ENCODE measurements around the gene VPS37B.

VPS37B gene

DNA sequence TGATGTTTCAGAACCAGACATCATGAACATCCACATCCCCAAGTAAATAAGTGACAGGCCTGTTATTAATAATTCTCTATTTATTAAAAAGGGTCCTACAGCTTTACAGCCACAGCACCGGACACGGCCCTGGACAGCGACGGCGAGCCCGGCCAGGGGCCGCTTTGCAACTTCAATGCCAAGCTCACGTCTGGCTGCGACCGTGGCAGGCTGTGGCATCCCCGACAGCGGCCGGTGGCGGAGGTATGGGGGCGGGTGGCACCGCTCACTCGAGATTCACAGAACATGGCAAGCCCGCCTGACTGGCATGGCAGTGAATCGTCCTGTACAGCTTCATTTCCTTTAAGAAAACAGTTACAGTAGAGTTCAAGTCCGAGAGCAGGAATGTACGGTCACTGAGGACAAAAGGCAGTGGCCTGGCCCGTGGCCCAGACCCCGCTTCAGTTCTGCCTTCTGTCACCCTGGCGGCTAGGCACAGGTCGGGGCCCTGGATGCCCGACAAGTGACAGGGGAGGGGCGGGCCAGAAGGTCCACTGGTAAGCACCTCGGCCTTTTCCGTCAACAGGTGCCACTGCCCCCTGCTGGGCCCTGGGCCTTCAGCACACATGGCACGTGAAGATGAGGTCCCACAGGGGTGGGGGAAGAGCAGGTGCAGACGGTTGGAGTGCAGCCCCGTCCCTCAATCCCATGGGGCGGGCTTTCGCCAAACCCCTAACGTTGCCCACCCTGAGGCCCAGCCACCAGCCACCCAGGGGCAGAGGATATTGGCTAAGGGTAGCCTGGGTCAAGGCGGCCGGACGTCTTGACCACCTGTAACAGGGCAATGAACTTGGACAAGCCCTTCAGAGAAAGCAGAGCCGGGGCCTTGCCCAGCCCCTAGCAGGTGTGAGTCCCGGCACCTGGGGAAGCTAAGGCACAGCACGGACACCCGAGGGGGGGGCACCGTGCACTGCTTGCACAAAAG is 30.4 kb downstream of the VPS37B start:
- no peak for DNase-seq (ENCODE audit: low spot score)

DNA sequence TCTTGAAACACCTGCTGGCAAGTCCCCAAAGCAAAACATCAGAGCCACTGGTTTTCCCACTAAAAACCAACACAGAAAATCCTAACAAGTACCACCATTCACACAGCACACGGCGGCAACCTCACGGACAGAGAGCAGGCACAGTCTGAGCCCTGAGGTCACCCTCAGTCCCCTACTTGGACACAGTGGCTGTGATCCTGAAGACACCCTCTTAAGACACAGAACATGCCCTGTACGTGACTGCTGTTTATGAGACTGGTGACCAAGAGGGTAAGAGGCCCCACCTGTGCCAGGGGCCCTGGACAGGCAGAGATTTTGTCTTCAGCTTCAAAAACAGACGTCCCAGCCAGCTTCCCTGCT is 31.1 kb downstream of the VPS37B start:
- no peak for DNase-seq (ENCODE audit: low spot score)

DNA sequence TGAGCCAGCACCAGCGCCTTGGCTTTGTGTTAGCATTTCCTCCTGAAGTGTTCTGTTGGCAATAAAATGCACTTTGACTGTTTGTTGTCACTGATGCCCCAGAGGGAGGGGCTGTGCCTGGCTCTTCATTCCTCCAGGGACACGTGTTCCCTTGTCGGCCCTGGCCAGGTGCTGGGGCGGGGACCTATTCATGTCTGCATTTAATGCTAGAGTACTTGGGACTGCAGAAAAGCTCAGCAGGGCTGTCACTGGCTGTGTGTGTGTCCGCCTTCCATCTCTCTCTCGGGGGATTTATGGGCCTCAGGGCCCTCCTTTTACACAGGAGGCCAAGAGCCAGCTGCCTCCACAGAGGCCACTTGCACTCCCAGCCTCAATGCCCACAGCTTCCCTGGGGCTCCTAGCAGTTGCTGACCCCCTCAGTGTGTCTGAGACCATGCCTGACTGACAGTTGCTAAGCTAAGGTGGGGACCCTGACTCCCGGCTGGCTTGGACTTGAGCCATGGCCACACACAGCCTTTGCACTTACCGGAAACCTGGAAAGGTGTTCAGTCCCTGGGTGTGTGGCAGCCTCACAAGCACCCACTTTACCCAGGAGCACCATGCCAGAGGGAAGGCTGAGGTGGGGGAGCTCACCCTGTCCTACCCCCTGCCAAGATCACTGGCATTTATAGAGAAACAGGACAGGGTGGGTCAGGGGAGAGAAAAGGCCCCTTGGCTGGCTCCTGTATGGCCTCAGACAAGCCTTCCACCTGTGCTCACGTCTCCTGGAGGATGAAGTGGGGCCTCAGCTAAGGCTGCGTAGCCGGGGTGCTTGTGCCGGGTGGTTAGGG is 32.8 kb downstream of the VPS37B start:
- no peak for DNase-seq (ENCODE audit: low spot score)

DNA sequence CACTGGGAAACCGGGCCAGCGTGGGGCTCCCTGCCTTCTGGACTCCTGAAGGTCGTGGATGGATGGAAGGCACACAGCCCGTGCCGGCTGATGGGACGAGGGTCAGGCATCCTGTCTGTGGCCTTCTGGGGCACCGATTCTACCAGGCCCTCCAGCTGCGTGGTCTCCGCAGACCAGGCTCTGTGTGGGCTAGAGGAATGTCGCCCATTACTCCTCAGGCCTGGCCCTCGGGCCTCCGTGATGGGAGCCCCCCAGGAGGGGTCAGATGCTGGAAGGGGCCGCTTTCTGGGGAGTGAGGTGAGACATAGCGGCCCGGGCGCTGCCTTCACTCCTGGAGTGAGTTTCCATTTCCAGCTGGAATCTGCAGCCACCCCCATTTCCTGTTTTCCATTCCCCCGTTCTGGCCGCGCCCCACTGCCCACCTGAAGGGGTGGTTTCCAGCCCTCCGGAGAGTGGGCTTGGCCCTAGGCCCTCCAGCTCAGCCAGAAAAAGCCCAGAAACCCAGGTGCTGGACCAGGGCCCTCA is 33.8 kb downstream of the VPS37B start:
- DNase-seq (ENCODE audit: low spot score) = no peak

DNA sequence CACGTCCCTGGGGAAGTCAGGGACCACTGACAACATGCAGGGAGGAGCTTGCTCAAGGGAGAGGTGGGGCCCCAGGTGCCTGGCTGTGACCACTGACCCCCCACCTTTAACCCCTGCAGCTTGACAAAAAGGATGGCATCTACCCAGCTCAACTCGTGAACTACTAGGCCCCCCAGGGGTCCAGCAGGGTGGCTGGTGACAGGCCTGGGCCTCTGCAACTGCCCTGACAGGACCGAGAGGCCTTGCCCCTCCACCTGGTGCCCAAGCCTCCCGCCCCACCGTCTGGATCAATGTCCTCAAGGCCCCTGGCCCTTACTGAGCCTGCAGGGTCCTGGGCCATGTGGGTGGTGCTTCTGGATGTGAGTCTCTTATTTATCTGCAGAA is 34.3 kb downstream of the VPS37B start:
- no peak for DNase-seq (ENCODE audit: low spot score)

DNA sequence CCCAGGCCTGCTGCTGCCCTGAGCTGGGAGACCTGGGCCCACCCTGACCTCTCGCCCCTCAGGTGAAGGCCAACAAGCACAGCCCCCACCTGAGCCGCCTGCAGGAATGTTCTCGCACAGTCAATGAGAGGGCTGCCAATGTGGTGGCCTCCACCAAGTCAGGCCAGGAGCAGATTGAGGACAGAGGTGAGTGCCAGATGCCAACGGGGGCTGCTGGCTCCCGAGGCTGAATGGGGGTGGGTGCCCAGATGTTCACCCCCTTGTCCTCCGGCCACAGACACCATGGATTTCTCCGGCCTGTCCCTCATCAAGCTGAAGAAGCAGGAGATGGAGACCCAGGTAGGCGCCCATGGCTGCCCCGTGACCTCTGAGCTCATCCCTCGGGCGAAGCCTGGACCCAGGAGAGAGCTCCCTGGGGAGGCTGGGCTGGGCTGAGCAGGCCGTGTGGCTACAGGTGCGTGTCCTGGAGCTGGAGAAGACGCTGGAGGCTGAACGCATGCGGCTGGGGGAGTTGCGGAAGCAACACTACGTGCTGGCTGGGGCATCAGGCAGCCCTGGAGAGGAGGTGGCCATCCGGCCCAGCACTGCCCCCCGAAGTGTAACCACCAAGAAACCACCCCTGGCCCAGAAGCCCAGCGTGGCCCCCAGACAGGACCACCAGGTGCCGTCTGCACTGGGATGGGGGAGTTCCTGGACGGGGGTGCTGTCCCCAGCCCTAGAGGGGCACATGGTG is 34.9 kb downstream of the VPS37B start:
- no peak for DNase-seq (ENCODE audit: low spot score)

DNA sequence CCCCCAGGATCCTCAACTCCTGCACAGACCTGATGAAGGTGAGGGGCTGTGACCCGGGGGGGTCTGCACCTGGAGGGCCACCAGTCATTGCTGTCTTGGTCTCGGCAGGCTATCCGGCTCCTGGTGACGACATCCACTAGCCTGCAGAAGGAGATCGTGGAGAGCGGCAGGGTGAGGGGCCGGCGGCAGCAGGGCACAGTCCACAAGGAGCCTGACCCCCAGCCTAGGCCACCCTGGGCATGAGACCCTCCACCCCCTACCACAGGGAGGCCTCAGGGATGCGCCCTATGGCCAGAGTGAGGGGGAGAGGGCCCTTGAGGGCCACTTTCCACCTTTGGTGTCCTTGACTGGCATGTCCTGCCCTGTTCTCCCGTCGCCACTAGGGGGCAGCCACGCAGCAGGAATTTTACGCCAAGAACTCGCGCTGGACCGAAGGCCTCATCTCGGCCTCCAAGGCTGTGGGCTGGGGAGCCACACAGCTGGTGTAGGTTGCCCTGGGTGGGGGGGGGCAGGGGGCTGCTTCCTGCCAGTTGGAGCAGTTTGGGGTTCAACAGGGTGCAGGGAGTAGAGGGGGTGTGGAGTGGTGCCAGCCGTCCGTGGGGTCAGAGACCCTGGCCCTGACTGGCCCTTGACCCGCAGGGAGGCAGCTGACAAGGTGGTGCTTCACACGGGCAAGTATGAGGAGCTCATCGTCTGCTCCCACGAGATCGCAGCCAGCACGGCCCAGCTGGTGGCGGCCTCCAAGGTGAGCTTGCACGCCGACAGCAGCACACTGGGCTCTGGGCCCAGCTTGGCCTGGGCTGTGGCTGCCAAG is 35.7 kb downstream of the VPS37B start:
- peak; percentile 67 for DNase-seq (ENCODE audit: low spot score)

DNA sequence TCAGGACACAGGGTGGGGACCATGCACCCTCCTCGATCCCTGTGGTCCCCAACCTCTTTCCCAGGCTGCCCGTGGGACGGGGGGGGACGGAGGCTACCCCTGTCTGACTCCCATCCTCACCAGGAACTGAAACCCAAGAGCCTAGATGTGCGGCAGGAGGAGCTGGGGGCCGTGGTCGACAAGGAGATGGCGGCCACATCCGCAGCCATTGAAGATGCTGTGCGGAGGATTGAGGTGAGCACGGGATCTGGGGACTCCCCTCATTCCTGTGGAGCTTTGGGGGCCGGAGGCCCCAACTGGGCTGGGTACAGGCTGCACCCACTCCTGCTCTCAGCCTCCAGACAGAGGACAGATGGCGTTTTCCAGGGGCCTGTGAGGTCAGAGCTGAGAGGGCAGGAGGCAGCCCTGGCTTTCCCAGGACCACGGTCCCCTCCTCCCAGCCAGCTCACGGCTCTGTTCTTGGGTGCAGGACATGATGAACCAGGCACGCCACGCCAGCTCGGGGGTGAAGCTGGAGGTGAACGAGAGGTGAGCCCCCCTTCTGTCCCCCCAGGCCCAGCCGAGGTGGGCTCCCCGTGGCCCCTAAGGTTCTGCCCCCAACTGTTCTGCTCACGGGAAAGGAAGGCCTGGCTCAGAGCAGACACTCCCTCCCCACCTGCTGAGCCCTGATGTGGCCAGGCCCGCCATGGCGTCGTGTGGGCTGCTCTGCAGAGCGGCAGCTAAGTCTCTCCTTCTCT is 36.5 kb downstream of the VPS37B start:
- DNase-seq (ENCODE audit: low spot score) = no peak

DNA sequence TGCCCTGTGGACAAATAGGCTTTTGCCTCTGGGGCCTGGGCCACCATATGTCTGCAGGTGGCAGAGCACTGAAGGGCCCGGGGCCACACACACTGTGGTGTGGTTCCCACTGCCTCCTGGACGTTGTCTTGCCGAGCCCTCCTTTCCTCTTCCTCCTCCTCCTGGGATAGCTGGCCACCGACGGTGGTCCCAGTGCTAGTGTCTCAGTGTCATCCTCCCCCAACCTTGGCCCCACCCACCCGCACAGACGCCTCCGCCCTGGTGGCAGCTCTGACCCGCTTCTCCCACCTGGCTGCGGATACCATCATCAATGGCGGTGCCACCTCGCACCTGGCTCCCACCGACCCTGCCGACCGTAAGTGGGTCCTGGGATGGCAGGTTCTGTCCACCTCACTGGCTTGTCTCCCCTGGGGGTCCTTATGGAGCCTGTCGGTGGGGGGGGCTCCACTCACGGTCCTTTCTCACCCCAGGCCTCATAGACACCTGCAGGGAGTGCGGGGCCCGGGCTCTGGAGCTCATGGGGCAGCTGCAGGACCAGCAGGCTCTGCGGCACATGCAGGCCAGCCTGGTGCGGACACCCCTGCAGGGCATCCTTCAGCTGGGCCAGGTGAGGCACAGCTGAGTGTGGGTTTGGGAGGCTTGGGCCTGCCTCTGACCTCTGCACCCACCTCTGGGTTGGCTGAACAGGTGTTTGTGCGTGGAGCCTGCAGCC is 37.2 kb downstream of the VPS37B start:
- no peak for DNase-seq (ENCODE audit: low spot score)

DNA sequence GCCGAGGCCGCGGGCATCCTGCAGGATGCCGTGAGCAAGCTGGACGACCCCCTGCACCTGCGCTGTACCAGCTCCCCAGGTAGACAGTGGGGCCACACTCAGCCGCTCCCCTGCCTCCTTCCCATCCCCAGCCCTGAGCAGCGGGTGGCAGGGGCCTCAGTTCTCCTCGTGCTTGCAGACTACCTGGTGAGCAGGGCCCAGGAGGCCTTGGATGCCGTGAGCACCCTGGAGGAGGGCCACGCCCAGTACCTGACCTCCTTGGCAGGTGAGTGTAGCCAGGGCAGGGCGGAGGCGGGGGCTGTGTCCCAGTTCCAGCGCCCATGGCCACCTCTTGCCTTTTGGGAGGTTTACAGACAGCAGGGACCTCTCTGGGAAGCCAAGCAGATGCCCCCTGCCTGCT is 37.8 kb downstream of the VPS37B start:
- DNase-seq (ENCODE audit: low spot score) = no peak

DNA sequence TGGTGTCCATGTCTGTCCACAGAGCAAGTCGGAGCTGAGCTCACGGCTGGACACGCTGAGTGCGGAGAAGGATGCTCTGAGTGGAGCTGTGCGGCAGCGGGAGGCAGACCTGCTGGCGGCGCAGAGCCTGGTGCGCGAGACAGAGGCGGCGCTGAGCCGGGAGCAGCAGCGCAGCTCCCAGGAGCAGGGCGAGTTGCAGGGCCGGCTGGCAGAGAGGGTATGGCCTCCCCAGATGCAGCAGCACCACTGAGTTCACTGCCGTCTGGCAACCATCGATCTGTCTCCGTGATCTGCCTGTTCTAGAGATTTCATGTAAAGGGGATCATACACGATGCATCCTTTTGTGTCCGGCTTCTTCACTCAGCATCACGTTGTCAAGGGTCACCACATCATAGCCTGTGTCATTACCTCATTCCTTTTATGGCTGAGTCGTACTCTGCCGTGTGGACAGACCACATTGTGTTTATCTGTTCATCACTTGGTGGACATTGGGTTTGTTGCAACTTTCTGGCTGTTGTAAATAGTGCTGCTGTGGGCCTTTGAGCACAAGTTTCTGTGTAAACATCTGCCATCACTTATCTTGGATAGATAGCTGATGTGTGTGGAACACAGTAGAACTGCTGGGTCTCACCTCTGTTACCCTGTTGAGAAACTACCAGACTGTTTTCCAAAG is 38.8 kb downstream of the VPS37B start:
- DNase-seq (ENCODE audit: low spot score) = no peak

DNA sequence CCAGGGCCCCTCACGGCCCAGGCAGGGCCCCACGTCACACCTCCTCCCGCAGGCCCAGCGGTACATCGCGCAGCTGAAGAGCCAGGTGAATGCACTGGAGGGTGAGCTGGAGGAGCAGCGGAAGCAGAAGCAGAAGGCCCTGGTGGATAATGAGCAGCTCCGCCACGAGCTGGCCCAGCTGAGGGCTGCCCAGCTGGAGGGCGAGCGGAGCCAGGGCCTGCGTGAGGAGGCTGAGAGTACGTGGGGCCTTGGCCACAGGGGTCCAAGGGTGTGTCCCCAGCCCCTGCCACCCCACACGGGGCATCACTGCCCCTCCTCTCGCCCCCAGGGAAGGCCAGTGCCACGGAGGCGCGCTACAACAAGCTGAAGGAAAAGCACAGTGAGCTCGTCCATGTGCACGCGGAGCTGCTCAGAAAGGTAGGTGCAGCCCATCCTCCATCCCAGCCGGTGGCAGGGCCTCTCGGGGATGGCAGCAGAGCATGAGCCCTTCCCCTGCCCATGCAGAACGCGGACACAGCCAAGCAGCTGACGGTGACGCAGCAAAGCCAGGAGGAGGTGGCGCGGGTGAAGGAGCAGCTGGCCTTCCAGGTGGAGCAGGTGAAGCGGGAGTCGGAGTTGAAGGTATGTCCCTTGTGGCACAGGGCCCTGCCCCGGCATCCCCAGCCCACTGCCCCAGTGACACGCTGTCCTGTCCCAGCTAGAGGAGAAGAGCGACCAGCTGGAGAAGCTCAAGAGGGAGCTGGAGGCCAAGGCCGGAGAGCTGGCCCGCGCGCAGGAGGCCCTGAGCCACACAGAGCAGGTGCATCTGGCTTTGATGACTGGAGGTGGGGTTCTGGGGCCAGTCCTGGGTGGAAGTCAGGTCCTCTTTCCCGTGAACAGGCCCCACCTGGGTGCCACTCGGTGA is 39.7 kb downstream of the VPS37B start:
- DNase-seq (ENCODE audit: low spot score) = no peak

DNA sequence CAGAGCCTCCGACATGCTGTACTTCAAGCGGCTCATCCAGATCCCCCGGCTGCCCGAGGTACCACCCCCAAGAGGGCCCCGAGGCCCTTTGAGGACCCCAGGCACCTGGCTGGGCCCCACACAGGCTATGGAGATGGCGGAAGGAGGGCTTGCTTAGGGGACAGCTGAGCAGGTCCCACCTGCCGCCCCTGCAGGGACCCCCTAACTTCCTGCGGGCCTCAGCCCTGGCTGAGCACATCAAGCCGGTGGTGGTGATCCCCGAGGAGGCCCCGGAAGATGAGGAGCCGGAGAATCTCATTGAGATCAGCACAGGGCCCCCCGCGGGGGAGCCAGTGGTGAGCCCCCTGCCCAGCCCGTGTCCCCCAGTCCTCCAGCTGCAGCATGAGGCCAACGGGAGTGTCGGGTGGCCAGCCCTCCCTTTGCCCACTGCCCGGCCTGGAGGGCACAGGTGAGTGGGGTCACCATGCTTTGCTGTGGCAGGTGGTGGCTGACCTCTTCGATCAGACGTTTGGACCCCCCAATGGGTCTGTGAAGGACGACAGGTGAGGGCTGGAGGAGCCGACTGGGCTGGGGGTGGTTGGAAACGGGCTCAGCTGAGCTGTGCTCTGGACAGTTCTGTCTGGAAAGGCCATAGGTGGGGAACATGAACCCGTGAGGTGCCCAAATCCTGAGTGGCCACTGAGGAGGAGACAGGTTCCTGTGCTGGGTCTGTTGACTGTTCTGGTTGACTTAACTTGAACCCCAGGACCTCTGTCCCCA is 40.7 kb downstream of the VPS37B start:
- no peak for DNase-seq (ENCODE audit: low spot score)

DNA sequence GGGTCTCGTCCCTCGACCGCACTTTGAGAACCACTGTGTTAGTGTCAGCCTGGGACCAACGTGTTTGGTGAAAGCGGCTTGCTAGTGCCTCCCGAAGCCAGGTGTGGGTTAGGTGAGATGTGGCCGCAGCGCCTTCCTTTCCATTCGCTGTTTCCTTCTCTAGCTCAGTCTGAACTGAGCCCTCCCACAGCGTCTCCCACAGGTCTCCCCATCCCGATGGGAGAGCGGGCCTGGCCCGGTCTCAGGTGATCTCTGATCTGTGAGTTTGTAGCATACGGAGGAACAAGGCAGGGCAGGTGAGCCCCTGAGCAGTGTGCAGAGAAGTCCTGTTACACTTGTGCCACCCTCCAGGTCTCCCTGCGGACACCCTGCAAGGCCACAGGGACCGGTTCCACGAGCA is 41.4 kb downstream of the VPS37B start:
- DNase-seq (ENCODE audit: low spot score) = no peak

DNA sequence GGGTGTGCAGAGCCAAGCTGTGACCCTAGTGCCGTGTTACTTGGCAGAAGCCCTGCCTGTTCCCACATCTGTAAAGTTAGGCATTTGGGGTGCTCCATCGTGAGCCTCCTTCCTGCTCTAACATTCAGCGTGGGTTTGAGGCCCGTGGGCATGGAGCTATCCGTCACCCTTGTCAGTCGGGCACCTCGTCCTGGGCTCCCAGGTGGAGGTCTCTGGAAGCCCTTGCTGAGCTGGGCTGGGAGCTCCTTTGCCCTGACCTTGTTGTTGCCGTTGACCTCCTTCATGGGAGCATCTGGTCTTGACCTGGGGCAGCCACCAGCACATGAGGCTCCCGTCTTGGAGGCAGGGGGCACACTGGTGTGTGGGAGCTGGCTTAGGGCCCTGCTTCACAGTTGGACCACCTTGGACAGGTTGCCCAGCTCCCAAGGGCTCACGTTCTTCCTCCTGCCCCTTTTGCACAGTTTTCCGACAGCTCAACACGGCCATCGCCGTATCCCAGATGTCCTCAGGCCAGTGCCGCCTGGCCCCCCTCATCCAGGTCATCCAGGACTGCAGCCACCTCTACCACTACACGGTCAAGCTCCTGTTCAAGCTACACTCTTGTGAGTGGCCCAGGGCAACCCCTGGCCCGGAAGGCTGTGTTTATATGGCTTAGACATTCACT is 42.2 kb downstream of the VPS37B start:
- DNase-seq (ENCODE audit: low spot score) = no peak

DNA sequence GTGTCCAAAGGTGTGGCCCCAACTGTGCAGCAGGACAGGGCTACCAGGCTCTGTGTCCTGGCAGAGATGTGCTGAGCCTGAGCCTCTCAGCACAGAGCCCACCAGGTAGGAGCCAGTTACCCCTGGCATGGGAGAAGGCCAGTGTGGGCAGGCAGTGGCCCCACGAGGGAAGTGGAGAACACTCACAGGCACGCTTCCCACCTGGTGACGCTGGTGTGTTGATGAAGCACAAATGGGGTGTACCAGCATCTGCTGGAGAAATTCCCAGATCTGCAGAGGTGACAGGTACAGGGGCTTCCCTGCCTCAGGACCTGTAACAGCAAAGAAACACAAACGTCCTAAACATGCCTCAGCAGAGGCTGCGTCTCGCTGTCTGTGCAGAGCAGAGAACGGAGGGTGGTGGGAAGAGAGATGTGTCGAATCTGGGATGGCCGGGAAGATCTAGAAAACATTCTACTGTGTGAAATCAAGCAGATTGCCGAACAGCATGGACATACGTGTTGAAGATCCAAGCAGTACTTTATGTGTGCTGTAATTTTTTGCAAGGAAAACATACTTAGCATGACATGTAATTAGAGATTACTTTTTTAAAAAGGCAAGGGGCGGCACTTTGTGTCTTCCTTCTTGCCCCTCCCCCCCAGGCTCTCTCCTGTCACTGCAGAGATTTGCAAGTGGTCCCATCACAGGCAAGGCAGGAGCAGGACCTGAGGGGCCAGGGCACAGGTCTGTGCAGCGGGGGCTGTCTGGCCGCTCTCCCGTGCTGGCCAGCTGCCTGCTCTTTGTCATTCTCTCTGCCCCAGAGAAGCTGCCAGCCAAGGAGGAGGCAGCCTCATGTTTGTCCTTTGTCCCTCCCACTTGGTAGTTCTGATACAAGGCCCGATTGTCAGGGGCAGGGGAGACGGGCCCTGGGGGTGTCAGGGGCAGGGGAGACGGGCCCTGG is 43.3 kb downstream of the VPS37B start:
- DNase-seq (ENCODE audit: low spot score) = no peak

Data from kidney capillary endothelial cell (primary cell).